ENCODE data around the gene KCNF1. TPM values are rescaled to one million over a fixed set of nuclear protein-coding genes. Genes with fewer than 3 reads are reported as not detected.

KCNF1 gene
- total RNA-seq, 1 donor from 2014 or later = 0.55 TPM

DNA sequence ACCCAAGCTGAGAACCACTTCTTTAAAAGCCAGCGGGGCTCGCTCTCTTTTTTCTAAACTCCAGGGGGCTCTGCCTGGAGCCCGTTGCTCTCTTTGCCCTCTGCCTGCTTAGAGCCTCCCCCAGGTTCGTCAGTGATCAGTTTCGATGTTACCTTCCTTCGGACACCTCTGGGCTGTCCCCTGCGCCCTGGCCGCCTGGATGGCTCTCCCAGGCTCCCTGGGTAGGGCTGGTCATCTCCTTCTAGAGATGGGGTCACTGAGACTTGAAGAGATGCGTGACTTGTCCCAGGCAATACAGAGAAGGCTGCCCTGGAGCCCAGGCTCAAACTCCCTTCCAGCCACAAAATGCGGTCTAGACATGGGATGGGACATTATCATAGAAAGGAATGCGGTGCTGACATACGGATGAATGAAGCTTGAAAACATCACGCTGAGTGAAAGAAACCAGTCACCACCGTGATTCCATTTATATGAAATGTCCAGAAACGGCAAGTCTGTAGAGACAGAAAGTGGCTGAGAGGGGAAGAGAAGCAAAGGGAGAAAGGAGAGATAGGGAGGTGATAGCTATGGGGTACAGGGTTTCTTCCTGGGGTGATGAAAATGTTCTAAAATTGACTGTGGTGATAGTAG, 14.6 kb downstream of the KCNF1 start:
- Mint-ChIP-seq H3K27me3 (peaks cover 29% of the 10 kb centered on the region), H3K9me3 (ENCODE audit: low read depth) (no peaks in the 10 kb centered on the region), H3K36me3 (ENCODE audit: insufficient read depth) (no peaks in the 10 kb centered on the region), H3K4me1 (ENCODE audit: low read depth) (no peaks in the 10 kb centered on the region), H3K27ac (no peak overlapping the region), H3K4me3 (ENCODE audit: low read depth) (no peak overlapping the region)
- TF ChIP-seq, protein P1, sequence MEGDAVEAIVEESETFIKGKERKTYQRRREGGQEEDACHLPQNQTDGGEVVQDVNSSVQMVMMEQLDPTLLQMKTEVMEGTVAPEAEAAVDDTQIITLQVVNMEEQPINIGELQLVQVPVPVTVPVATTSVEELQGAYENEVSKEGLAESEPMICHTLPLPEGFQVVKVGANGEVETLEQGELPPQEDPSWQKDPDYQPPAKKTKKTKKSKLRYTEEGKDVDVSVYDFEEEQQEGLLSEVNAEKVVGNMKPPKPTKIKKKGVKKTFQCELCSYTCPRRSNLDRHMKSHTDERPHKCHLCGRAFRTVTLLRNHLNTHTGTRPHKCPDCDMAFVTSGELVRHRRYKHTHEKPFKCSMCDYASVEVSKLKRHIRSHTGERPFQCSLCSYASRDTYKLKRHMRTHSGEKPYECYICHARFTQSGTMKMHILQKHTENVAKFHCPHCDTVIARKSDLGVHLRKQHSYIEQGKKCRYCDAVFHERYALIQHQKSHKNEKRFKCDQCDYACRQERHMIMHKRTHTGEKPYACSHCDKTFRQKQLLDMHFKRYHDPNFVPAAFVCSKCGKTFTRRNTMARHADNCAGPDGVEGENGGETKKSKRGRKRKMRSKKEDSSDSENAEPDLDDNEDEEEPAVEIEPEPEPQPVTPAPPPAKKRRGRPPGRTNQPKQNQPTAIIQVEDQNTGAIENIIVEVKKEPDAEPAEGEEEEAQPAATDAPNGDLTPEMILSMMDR (IDR thresholded peaks at IDR 0.05; ENCODE audit: unreplicated experiment) = no peak
- no peak for DNase-seq (ENCODE audit: low spot score, unreplicated experiment)

DNA sequence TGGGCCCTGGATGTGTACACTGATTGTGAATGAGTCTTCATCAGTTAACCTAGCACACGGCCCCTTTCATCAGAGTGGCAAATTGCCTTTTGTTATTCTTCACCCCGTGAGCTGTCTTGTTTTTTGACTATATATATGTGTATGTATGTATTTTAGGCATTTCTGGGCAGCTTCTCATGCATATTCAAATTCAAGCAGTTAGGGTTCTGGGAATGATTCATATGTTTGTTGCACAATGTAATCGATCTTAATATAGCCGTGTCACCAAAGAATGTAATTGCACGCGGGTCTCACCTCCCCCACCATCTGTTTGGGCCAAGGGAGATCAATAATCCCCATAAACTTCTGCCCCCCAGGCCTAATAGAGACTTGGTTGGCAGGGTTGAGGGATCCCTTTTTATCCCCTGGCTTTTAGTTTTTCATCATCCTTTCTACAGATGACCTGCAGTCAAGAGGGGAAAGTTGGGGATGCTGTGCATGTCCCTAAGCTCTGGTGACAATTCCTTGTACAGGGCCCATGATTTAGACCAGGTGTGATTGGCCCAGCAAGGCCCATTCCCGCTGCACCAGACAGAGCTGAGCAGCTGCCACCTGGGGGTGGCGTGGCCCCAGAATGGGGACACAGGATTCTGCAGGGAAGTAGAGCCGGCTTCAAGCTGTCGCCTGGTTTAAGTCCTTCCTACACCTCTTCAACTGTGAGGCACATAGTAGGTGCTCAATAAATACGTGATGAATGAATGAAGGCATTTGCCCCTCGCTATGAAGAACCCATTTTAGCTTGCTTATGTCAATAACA, 19.2 kb downstream of the KCNF1 start:
- TF ChIP-seq, protein P1 (IDR thresholded peaks at IDR 0.05; ENCODE audit: unreplicated experiment) = no peak
- H3K27me3 Mint-ChIP-seq = peaks cover 31% of the 10 kb centered on the region
- no peak overlapping the region for H3K4me3 Mint-ChIP-seq (ENCODE audit: low read depth)

DNA sequence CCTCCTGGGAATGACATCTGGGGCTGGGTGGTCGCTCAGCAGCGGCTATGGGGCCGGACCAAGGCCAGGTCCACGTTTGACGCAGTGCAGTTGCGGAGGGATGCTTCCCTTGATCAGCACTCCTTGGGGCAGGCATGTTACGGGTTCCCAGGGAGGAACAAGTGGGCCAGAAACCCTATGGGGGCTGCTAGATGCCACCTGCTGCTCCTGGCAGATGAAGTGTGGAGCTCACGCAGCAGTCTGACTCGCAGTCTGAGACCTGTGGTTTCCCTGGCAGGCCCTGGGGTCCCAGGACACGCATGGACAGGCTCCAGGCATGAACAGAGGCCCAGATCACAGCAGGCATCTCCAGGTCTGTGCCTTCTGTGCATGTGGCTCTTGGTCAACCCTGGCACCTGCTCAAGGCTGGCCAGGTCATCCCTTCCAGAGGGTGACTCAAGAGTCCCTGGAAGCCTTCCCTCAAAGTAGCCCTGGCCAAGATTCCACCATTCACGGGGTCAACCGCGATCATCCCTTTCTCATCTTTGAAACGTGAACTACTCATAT, 20.0 kb downstream of the KCNF1 start:
- TF ChIP-seq, protein P1 (IDR thresholded peaks at IDR 0.05; ENCODE audit: unreplicated experiment) = no peak
- H3K27me3 Mint-ChIP-seq = peaks cover 23% of the 10 kb centered on the region
- H3K27ac Mint-ChIP-seq = no peak overlapping the region
- no peaks in the 10 kb centered on the region for H3K36me3 Mint-ChIP-seq (ENCODE audit: insufficient read depth)
- H3K4me1 Mint-ChIP-seq (ENCODE audit: low read depth) = peaks cover 6% of the 10 kb centered on the region
- H3K9me3 Mint-ChIP-seq (ENCODE audit: low read depth) = no peaks in the 10 kb centered on the region
- DNase-seq (ENCODE audit: low spot score, unreplicated experiment) = no peak
- no peak overlapping the region for H3K4me3 Mint-ChIP-seq (ENCODE audit: low read depth)

More for the DNA sequence above, 19.2 kb downstream of the KCNF1 start:
- H3K27ac Mint-ChIP-seq = no peak overlapping the region
- H3K9me3 Mint-ChIP-seq (ENCODE audit: low read depth) = no peaks in the 10 kb centered on the region
- H3K4me1 Mint-ChIP-seq (ENCODE audit: low read depth) = peaks cover 2% of the 10 kb centered on the region
- DNase-seq (ENCODE audit: low spot score, unreplicated experiment) = no peak
- no peaks in the 10 kb centered on the region for H3K36me3 Mint-ChIP-seq (ENCODE audit: insufficient read depth)

DNA sequence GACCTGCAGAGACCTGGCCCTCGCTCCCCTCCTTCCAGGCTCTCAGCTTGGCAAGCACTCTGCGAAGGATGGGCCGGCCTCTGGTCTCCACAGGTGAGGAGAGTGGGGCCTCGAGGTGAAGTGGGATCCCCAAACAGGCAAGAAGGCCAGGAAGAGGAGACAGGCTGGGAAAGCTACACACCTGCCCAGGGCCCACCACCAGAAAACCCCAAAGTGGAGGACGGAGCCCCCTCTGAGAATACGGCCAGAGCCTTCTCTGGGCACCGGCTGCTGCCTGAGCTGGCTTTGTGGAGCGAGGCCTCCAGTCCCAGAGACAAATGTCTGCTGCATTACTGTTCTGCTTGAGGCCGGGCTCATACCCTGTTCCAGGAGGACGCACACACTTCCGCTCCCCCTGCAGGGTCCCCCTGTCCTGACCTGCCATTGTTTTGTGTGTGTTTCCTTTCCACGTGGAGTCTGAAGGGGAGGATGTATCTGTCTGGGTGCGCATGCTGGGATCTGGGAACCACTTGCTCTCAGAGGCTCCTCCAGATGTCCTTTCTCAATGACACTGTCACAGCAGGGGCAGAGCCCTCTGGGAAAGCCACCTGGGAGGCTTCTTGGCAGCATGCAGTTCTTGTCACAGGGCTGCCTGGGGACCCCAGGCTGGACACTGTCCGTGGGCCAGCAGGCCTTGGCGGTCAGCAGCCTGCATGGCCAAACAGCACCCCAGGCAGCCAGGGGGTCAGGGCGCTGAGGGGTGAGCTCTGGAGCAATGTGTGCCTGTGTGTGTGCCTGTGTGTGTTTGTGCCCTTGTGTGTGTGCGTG, 20.8 kb downstream of the KCNF1 start:
- no peak for DNase-seq (ENCODE audit: low spot score, unreplicated experiment)
- H3K9me3 Mint-ChIP-seq (ENCODE audit: low read depth) = no peaks in the 10 kb centered on the region
- H3K4me1 Mint-ChIP-seq (ENCODE audit: low read depth) = peaks cover 6% of the 10 kb centered on the region
- H3K27ac Mint-ChIP-seq = no peak overlapping the region
- no peaks in the 10 kb centered on the region for H3K36me3 Mint-ChIP-seq (ENCODE audit: insufficient read depth)
- no peak overlapping the region for H3K4me3 Mint-ChIP-seq (ENCODE audit: low read depth)
- H3K27me3 Mint-ChIP-seq = peaks cover 23% of the 10 kb centered on the region
- TF ChIP-seq, protein P1 (IDR thresholded peaks at IDR 0.05; ENCODE audit: unreplicated experiment) = no peak

DNA sequence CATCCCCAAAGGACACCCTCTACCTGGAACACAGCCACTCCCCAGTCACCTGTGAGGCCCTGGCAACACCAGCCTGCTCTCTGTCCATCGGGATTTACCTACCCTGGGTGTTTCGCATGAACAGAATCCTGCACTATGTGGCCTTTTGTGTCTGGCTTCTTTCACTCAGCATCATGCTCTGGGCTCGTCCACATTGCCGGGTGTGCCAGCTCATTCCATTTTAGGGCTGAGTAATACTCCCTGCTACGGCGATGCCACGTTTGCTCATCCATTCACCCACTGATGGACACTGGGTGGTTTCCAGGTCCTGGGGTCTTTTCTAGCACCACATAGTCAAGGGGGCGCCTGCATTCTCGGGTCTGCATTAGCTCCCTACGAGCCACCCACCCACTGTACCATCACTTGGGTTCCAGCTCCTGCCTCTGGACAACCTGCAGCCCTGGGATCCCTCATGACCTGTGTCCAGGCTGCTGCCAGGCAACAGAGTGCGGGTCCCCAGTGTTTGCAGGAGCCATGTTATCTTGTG, 22.0 kb downstream of the KCNF1 start:
- Mint-ChIP-seq H3K27ac (no peak overlapping the region), H3K27me3 (peaks cover 23% of the 10 kb centered on the region), H3K36me3 (ENCODE audit: insufficient read depth) (no peaks in the 10 kb centered on the region), H3K4me1 (ENCODE audit: low read depth) (peaks cover 6% of the 10 kb centered on the region), H3K9me3 (ENCODE audit: low read depth) (peaks cover 2% of the 10 kb centered on the region), H3K4me3 (ENCODE audit: low read depth) (no peak overlapping the region)
- DNase-seq (ENCODE audit: low spot score, unreplicated experiment) = no peak
- TF ChIP-seq, protein P1 (IDR thresholded peaks at IDR 0.05; ENCODE audit: unreplicated experiment) = no peak
